ENCODE measurements around the gene DIS3L2. TPM values are rescaled to one million over a fixed set of nuclear protein-coding genes. Genes with fewer than 3 reads are reported as not detected.

DIS3L2 gene
- total and polyA plus RNA-seq, 12 donors, result 20.0 to 54.7 (median 30.5) TPM

DNA sequence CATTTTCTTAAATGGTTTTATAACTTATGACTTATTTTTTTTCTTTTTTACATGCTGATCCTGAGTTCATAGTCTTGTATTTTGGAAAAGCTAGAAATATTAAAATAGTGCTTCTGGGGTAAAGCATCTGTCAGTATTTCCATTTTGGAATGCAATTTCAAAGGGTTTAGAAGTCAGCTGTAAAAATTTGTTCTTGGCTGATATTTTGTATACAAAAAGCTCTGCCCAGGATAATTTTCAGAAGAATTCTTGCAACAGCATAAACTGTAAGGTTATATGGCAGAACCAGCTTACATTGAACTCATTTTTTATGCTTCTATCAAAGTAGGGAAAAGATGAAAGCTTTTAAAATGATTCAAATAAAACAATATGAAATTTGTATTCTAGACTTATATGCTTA, 97.4 kb downstream of the DIS3L2 start:
- H3K27ac ChIP-seq, result no peak overlapping the region
- H3K4me3 ChIP-seq, result no peak overlapping the region
- H3K9me3 ChIP-seq (replicated peaks in 1 of 3), result no peaks in the 10 kb centered on the region
- no peak for TF ChIP-seq POLR2A (IDR thresholded peaks at IDR 0.05)
- TF ChIP-seq, protein P1, sequence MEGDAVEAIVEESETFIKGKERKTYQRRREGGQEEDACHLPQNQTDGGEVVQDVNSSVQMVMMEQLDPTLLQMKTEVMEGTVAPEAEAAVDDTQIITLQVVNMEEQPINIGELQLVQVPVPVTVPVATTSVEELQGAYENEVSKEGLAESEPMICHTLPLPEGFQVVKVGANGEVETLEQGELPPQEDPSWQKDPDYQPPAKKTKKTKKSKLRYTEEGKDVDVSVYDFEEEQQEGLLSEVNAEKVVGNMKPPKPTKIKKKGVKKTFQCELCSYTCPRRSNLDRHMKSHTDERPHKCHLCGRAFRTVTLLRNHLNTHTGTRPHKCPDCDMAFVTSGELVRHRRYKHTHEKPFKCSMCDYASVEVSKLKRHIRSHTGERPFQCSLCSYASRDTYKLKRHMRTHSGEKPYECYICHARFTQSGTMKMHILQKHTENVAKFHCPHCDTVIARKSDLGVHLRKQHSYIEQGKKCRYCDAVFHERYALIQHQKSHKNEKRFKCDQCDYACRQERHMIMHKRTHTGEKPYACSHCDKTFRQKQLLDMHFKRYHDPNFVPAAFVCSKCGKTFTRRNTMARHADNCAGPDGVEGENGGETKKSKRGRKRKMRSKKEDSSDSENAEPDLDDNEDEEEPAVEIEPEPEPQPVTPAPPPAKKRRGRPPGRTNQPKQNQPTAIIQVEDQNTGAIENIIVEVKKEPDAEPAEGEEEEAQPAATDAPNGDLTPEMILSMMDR (IDR thresholded peaks at IDR 0.05), result no peak
- H3K36me3 ChIP-seq (replicated peaks in 1 of 2), result no peaks in the 10 kb centered on the region
- intact Hi-C loops (cut with DNase I), result no loop called here
- H3K4me1 ChIP-seq (replicated peaks in 1 of 2), result no peaks in the 10 kb centered on the region
- H3K27me3 ChIP-seq, result no peaks in the 10 kb centered on the region
- DNase-seq, result no peak

DNA sequence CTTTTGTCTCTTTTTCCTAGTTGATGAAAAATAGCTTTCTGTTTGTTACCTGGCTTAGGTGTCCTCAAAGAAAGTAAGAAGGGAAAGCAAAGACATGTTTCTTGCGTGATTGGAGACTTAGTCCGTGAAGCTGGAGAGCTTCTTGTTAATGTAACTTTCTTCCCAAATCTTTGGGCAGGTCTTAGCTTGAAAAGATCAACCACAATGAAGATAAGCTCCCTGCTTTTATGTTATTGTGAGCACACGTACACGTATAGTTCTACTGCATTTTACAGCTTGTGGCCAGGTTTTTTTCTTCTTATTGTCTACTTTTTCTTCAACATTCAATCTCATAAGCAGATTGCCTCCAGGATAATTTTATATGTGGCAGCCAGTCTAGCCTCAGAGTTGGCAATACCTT, 99.8 kb downstream of the DIS3L2 start:
- Histone ChIP-seq H3K4me3 (no peak overlapping the region), H3K27ac (no peak overlapping the region), H3K36me3 (replicated peaks in 1 of 2) (no peaks in the 10 kb centered on the region), H3K4me1 (replicated peaks in 1 of 2) (no peaks in the 10 kb centered on the region), H3K27me3 (no peaks in the 10 kb centered on the region), H3K9me3 (replicated peaks in 1 of 3) (no peaks in the 10 kb centered on the region)
- DNase-seq, result no peak
- TF ChIP-seq POLR2A (IDR thresholded peaks at IDR 0.05), result no peak
- TF ChIP-seq, protein P1 (IDR thresholded peaks at IDR 0.05), result no peak
- intact Hi-C loops (cut with DNase I), result no loop called here
- WGBS, 4 donors, result 89 to 96% (median 95%) methylated on average over 4 of the region's 4 CpGs

DNA sequence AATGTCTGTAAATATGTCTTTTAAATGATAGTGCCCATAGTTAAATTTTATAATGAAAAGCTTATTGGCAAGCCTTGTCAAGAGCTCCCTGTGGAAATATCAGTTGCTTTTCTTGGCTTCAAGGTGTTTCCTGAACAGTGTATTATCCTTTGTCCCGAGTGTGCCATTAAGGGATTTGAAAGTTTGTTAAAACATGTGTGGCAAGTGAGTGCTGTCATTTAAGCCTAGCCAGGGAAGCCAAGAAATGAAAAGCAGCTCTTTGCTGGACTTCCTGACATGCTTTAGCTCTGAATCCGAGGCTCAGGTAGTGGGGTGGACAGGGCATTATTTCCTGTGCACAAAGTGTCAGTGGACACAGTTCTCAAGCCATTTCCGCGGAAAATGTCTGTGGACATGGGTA, 111.5 kb downstream of the DIS3L2 start:
- 57 to 74% (median 65%) methylated on average over 4 of the region's 4 CpGs for WGBS, 4 donors
- Histone ChIP-seq H3K9me3 (replicated peaks in 1 of 3) (no peaks in the 10 kb centered on the region), H3K4me1 (replicated peaks in 1 of 2) (peaks cover 0 to 3% of the 10 kb centered on the region in 2 donors), H3K27me3 (no peaks in the 10 kb centered on the region), H3K36me3 (replicated peaks in 1 of 2) (no peaks in the 10 kb centered on the region), H3K4me3 (no peak overlapping the region), H3K27ac (no peak overlapping the region)
- no peak for DNase-seq
- TF ChIP-seq, protein P1 (IDR thresholded peaks at IDR 0.05), result no peak
- TF ChIP-seq POLR2A (IDR thresholded peaks at IDR 0.05), result no peak
- intact Hi-C loops (cut with DNase I), result no loop called here

DNA sequence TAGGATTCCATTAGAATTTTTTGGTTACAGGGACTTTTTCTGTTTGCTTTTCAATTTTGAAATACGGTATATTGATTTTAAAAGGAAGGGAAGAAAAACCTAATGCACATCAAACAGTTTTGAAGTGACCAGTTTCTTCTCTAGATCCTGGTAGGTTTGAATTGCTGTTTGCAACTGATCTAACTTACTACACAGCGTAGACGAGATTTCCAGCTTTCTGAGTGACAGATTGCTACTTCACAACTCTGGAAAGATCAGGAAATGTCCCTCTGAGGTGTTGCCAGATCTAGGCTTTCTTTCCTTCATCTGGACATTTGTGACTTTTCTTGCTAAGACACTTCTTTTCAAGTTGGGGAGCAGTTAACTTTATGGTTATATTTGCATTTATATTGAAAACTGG, 112.2 kb downstream of the DIS3L2 start:
- intact Hi-C loops (cut with DNase I), result no loop called here
- no peaks in the 10 kb centered on the region for H3K27me3 ChIP-seq
- no peak overlapping the region for H3K27ac ChIP-seq
- H3K36me3 ChIP-seq (replicated peaks in 1 of 2), result no peaks in the 10 kb centered on the region
- WGBS, 4 donors, result 76 to 95% (median 88%) methylated on average over 3 of the region's 3 CpGs
- no peaks in the 10 kb centered on the region for H3K9me3 ChIP-seq (replicated peaks in 1 of 3)
- no peak overlapping the region for H3K4me3 ChIP-seq
- TF ChIP-seq, protein P1 (IDR thresholded peaks at IDR 0.05), result no peak
- TF ChIP-seq POLR2A (IDR thresholded peaks at IDR 0.05), result no peak
- DNase-seq, result no peak
- peaks cover 0 to 3% of the 10 kb centered on the region in 2 donors for H3K4me1 ChIP-seq (replicated peaks in 1 of 2)
